Coronary artery (tissue), 2 donors: ENCODE measurements around the gene SH3GL2.

Source experiments
- DNase-seq: peaks from one replicate; pipeline ENCODE4 v3.0.0-alpha.2; 2017; ENCODE audit warnings: low spot score
- H3K27ac ChIP-seq, 2 donors: fragments of 200-600 bp; sonication (generic); one replicate each; pipeline ENCODE4 v1.5.1; 2016 to 2019
- H3K4me3 ChIP-seq: fragments of 200-600 bp; sonication (generic); 2 replicates; pipeline ENCODE4 v1.5.1; 2016; ENCODE audit warnings: mild to moderate bottlenecking, moderate library complexity
- TF ChIP-seq, protein P1 (sequence below): fragments of 200-600 bp; sonication (generic); IDR thresholded peaks from one replicate; pipeline ENCODE4 v1.5.1; 2019; ENCODE audit warnings: antibody characterized with exemption

Gene SH3GL2

GRCh38 chr9:17604556-17604955, 25.7 kb downstream of the SH3GL2 start:
- TF ChIP-seq, protein P1, sequence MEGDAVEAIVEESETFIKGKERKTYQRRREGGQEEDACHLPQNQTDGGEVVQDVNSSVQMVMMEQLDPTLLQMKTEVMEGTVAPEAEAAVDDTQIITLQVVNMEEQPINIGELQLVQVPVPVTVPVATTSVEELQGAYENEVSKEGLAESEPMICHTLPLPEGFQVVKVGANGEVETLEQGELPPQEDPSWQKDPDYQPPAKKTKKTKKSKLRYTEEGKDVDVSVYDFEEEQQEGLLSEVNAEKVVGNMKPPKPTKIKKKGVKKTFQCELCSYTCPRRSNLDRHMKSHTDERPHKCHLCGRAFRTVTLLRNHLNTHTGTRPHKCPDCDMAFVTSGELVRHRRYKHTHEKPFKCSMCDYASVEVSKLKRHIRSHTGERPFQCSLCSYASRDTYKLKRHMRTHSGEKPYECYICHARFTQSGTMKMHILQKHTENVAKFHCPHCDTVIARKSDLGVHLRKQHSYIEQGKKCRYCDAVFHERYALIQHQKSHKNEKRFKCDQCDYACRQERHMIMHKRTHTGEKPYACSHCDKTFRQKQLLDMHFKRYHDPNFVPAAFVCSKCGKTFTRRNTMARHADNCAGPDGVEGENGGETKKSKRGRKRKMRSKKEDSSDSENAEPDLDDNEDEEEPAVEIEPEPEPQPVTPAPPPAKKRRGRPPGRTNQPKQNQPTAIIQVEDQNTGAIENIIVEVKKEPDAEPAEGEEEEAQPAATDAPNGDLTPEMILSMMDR = no peak
- no peak overlapping the region for H3K4me3 ChIP-seq
- no peak overlapping the region for H3K27ac ChIP-seq
- DNase-seq = no peak

GRCh38 chr9:17609312-17610005, 30.6 kb downstream of the SH3GL2 start:
- no peak overlapping the region for H3K4me3 ChIP-seq
- no peak overlapping the region for H3K27ac ChIP-seq
- TF ChIP-seq, protein P1 = no peak
- no peak for DNase-seq

DNA sequence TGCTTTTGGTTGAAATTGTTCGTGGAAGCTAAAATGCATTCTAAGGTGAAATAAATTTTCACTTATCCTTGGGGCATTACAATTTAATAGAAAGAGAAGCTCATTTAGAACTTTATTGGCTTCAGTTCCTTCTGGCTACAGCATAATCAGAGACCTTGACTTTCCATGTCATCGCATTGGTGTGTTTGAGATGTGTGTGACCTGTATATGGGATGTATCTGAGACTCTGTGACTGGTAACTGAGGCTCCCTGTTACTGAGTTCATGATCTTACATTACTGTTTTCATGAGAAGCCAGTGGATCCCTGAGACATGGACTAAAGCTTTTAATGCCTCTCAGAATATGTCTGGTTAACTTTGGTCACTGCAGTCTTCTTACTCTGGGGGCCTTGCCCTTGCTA, 32.5 kb downstream of the SH3GL2 start:
- no peak for DNase-seq
- no peak overlapping the region for H3K4me3 ChIP-seq
- TF ChIP-seq, protein P1 = no peak
- H3K27ac ChIP-seq = no peak overlapping the region

DNA sequence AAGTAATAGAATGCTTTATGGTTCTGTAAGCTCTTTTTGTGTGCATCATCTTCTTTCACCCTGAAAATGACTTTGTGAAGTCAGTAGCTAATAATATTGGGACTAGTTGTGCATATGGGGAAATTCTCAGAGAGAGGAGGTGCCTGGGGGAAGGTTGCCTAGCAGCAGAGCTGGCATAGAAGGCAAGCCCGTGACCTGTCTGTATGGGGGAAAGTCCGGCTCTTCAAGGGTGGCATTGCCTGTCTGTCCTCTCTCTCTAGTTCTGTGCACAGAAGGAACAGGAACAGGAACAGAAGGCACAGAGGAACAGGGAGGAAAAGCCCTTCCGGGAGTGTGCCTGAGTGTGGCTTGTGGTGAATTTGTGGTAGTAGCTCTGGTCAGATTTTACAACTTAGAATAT, 33.1 kb downstream of the SH3GL2 start:
- no peak overlapping the region for H3K27ac ChIP-seq
- no peak for DNase-seq
- no peak overlapping the region for H3K4me3 ChIP-seq
- TF ChIP-seq, protein P1 = no peak

GRCh38 chr9:17613758-17614157, 34.9 kb downstream of the SH3GL2 start:
- TF ChIP-seq, protein P1 = no peak
- no peak for DNase-seq
- Histone ChIP-seq H3K27ac (no peak overlapping the region), H3K4me3 (no peak overlapping the region)

- Histone ChIP-seq H3K4me3 (no peak overlapping the region), H3K27ac (no peak overlapping the region)
- DNase-seq = no peak
- TF ChIP-seq, protein P1 = no peak
Measured at GRCh38 chr9:17614250-17614649, 35.4 kb downstream of the SH3GL2 start.

DNA sequence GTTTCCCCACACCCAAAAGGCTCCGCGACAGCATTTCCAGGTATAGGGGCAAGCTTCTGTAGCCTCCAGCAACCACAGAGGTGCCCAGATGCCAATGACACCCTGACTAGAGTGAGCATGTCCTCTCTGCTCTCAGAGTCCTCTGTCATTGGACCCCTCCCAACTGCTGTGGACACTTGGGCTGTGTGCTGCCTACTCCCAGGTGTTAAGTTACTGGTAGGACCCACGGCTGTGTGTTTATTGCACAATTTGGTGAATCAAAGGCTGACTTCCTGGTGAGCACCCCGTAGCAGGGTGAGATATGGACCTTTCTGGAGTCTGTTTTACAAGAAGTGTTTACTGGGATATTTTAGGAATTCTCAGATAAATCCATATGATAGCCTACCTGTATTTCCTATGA, 36.0 kb downstream of the SH3GL2 start:
- no peak for DNase-seq
- TF ChIP-seq, protein P1 = no peak
- H3K4me3 ChIP-seq = no peak overlapping the region
- no peak overlapping the region for H3K27ac ChIP-seq
